ENCODE results near the gene SURF2. TPM values are rescaled to one million over a fixed set of nuclear protein-coding genes. Genes with fewer than 3 reads are reported as not detected.

The SURF2 gene
- polyA plus RNA-seq, 1 experiment, result 9.9 TPM

DNA sequence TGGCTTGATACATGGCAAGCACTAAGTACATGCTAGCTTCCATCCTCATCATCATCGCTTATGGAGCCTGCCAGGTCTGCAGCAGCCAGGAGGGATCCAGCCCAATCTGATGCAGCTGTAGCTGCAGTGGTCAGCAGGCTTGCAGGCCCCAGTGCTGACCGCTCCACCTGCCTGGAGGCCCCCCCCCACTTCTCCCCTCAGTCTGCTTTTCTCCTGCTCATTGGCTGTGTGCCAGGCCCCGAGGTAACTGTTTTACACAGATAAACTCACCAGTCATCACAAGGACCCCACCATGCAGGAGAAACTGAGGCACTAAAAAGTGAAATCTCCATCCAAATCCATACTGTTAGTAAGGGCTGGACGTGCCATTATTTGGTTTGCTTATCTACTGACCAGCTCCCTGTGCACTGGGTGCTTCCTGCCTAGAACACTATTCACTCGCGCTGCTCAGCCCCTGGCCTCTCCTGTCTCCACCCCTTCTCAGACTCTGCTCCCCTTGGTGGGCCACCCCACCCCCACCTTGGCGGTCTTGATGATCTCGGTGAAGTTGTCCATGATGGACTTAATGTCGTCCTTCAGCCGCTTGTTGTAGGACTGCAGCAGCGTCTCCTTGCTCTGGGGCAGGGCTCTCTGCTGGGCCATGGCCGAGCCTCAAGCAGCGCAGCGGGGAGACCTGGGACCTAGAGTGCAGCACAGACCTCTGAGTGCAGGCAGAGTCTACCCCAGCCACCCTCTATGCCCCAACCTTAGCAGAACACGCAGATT lies 10.1 kb upstream of the SURF2 start:
- DNase-seq (ENCODE audit: low read depth, low spot score), result no peak
- H3K27ac ChIP-seq (ENCODE audit: low read depth, low read length), result no peak overlapping the region
- no peaks in the 10 kb centered on the region for H3K27me3 ChIP-seq (ENCODE audit: control insufficient read depth, insufficient read depth, low read length)
- peak overlapping the region; percentile 99 for H3K4me3 ChIP-seq (ENCODE audit: low read depth, low read length)
- POLR2A ChIA-PET, result no interaction called here
- H3K9me3 ChIP-seq (ENCODE audit: control insufficient read depth, insufficient read depth, low read length), result peaks cover 5% of the 10 kb centered on the region; the same call in 1 of the 2 replicates
- TF ChIP-seq, protein P1, sequence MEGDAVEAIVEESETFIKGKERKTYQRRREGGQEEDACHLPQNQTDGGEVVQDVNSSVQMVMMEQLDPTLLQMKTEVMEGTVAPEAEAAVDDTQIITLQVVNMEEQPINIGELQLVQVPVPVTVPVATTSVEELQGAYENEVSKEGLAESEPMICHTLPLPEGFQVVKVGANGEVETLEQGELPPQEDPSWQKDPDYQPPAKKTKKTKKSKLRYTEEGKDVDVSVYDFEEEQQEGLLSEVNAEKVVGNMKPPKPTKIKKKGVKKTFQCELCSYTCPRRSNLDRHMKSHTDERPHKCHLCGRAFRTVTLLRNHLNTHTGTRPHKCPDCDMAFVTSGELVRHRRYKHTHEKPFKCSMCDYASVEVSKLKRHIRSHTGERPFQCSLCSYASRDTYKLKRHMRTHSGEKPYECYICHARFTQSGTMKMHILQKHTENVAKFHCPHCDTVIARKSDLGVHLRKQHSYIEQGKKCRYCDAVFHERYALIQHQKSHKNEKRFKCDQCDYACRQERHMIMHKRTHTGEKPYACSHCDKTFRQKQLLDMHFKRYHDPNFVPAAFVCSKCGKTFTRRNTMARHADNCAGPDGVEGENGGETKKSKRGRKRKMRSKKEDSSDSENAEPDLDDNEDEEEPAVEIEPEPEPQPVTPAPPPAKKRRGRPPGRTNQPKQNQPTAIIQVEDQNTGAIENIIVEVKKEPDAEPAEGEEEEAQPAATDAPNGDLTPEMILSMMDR (IDR thresholded peaks at IDR 0.05; ENCODE audit: low read depth, low read length), result no peak
- CTCF ChIA-PET, result no interaction called here

DNA sequence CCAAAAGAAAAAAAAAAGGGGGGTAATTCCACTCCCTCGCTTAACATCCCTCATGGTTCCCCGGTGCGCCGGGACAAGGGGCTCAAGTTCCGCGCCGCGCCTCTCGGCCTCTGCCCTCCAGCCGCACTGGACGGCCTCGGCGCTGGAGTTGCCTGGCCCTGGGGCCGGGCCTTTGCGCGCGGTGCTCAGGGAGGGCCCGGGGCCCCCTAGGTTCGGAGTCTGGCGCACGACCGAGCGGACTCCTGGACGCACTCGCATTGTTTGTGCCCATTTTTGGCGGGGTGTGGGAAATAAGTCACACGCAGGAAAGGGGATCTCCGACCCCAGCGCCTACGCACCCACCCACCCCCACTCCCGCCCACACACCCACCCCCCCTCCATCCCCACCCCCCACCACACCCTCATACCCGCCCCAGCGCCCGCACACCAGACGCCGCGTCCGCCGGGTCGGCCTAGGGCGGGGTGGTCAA lies 8.8 kb upstream of the SURF2 start:
- Histone ChIP-seq H3K27me3 (ENCODE audit: control insufficient read depth, insufficient read depth, low read length) (no peaks in the 10 kb centered on the region), H3K27ac (ENCODE audit: low read depth, low read length) (peak overlapping the region; percentile 47), H3K4me3 (ENCODE audit: low read depth, low read length) (peak overlapping the region; percentile 99), H3K9me3 (ENCODE audit: control insufficient read depth, insufficient read depth, low read length) (peaks cover 5% of the 10 kb centered on the region; the same call in 1 of the 2 replicates)
- ChIA-PET CTCF (no interaction called here), POLR2A (interaction anchor here (0.7 to 1.7 kb wide), 19 partner anchors 9 to 599 kb away, joined by 3 to 19 read pairs (median 4); partner anchors contain the start of genes CACFD1, GTF3C5, REXO4 and SLC2A6)
- no peak for DNase-seq (ENCODE audit: low read depth, low spot score)
- TF ChIP-seq, protein P1 (IDR thresholded peaks at IDR 0.05; ENCODE audit: low read depth, low read length), result no peak

DNA sequence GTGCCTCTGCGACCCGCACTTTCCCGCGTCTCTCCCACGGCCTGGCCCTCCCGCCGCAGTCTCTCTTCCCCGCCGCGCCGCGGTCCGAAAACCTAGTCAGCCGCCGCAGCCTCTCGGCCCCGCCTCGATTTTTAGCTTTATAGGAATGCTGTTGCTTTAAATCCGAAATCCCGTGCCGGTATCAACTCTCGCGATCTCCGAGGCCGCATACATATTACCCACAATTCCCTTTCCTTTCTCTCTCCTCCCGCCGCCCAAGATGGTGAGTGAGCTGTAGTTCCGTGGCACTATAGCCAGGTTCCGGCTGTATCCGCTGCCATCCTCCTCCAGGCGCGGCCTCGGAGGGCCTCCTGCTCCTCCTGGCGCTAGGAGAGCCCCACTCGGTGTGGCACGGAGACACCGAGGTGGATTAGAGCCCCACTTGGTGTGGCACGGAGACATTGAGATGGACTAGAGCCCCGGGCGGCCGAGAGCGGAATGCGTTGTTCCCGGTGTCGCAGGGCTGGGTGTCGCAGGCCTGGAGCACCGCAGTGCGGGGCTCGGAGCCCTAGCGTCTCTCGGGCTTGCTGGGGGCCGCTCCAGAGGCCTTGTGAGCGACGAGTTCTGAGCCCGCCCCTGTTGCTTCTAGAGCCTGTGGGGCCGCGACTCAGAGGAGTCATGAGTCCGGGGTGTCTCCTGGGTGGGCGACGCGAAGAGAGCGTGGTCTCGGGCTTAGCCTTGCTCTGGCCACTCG lies 8.2 kb upstream of the SURF2 start, which contains the start of the genes MED22 and RPL7A:
Gene MED22 (minus strand): TSS at position 147 of the 733 bp plus-strand sequence. CDS start 1,469 bp downstream, outside the sequence.
Gene RPL7A (plus strand): TSS at position 234 of the 733 bp plus-strand sequence. CDS start 26 bp downstream, at position 260.
- Histone ChIP-seq H3K9me3 (ENCODE audit: control insufficient read depth, insufficient read depth, low read length) (peaks cover 5% of the 10 kb centered on the region; the same call in 1 of the 2 replicates), H3K27me3 (ENCODE audit: control insufficient read depth, insufficient read depth, low read length) (no peaks in the 10 kb centered on the region), H3K27ac (ENCODE audit: low read depth, low read length) (peak within 1 kb of the TSS; percentile 94), H3K4me3 (ENCODE audit: low read depth, low read length) (peak within 1 kb of the TSS; percentile 99)
- CTCF ChIA-PET, result no interaction called here
- TF ChIP-seq, protein P1 (IDR thresholded peaks at IDR 0.05; ENCODE audit: low read depth, low read length), result no peak
- DNase-seq (ENCODE audit: low read depth, low spot score), result peak; percentile 91
- POLR2A ChIA-PET, result interaction anchor here (0.7 to 1.7 kb wide), 19 partner anchors 8 to 598 kb away, joined by 3 to 19 read pairs (median 4); partner anchors contain the start of genes CACFD1, GTF3C5, REXO4 and SLC2A6

DNA sequence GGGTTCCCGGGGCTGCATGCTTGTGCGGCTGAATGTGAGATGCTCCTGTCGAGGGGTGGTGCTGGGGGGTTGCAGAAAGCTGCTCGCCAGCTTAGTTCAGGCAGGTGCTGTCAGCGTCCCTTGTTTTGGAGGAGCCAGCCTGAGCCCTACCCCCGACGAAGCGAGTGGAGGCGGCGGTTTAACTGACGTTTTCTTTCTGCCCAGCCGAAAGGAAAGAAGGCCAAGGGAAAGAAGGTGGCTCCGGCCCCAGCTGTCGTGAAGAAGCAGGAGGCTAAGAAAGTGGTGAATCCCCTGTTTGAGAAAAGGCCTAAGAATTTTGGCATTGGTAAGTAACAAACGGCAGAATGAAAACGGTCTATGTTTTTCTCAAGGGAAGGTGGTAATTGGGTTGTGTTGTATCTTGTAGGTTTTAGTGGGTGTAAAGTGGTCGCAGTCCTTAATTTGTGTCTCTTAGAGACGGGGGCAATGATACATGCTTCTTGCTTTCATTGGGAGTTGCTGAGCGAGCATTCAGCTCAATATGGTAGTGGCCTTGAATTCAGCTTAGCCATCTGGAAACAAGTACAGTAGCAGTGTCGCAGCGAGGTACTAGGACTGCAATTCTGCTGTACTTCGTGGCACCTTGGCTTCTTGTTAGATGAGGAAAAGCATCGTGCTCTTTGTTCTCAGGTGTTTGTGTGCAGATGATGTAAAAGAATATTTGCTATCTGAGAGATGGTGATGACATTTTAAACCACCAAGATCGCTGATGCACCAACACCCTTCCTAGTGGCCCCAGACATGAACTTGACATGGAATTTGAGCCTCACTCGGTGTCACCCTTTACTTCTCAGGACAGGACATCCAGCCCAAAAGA lies 7.4 kb upstream of the SURF2 start:
- ChIA-PET CTCF (no interaction called here), POLR2A (interaction anchor here (1.2 to 1.7 kb wide), 3 partner anchors 20 to 318 kb away, joined by 3 to 9 read pairs (median 8); partner anchors contain the start of genes GTF3C5 and STKLD1)
- no peak for DNase-seq (ENCODE audit: low read depth, low spot score)
- Histone ChIP-seq H3K27ac (ENCODE audit: low read depth, low read length) (peak overlapping the region; percentile 94), H3K27me3 (ENCODE audit: control insufficient read depth, insufficient read depth, low read length) (no peaks in the 10 kb centered on the region), H3K9me3 (ENCODE audit: control insufficient read depth, insufficient read depth, low read length) (peaks cover 5% of the 10 kb centered on the region; the same call in 1 of the 2 replicates), H3K4me3 (ENCODE audit: low read depth, low read length) (peak overlapping the region; percentile 99)
- TF ChIP-seq, protein P1 (IDR thresholded peaks at IDR 0.05; ENCODE audit: low read depth, low read length), result no peak

Measured in AG04450 (cell line).